ENCODE measurements around the gene RUBCNL. TPM values are rescaled to one million over a fixed set of nuclear protein-coding genes. Genes with fewer than 3 reads are reported as not detected.

The RUBCNL gene
- total and polyA plus RNA-seq, 9 donors = 0.57 to 4.5 (median 1.5) TPM

DNA sequence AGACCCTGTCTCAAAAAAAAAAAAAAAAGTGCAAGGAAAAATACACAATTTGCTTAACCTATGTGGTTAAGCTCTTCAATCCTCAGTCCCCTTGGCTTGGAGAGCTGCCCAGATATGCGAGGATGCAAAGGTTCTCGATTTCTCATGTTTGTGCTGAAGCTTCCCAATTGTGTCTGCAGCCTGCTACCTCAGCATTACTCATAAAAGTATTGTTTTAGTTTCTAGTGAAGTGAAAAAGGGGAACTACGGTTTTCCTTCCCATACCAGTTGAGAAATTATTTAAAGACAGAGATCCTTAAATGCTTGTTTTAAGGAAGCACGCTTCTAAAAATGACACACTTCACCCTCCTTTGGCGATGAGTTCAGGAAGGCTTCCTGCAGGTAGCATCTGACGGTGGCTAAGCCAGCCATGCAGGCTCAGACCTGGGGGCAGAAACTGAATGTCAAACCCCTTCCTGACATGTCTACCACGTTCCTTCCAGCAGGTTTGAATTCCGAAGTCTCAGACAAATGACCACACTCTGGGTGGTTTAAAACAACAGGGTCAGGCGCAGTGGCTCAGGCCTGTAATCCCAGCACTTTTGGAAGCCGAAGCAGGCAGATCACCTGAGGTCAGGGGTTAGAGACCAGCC is 47.9 kb downstream of the RUBCNL start:
- Histone ChIP-seq H3K9me3 (no peaks in the 10 kb centered on the region), H3K4me3 (no peak overlapping the region), H3K27ac (no peak overlapping the region), H3K36me3 (no peaks in the 10 kb centered on the region), H3K27me3 (no peaks in the 10 kb centered on the region), H3K4me1 (ENCODE audit: insufficient read depth) (no peaks in the 10 kb centered on the region)
- WGBS, 3 donors = 56 to 60% (median 57%) methylated on average over 10 of the region's 10 CpGs
- no peak for DNase-seq
- TF ChIP-seq POLR2A (IDR thresholded peaks at IDR 0.05) = no peak
- intact Hi-C loops (cut with DNase I) = no loop called here

DNA sequence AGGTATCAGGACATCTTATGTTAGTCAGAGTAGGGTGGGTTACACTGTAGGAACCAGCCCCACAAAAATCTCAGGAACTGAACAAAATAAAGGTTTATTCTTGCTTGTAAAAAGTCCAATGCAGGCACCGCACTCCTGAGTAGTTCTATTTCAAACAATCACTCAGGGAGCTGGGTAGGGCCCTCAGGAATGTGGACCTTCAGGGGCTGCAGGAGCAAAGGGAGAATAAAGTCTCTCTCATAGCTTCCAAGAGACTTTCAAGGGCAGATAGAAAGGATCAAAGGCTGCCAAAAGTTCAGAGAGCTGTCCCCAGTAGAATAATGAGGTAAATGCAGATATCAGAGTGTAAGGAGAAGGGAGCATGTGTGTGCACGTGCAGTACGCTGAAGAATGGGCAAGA is 49.4 kb downstream of the RUBCNL start:
- Histone ChIP-seq H3K36me3 (no peaks in the 10 kb centered on the region), H3K9me3 (no peaks in the 10 kb centered on the region), H3K4me1 (ENCODE audit: insufficient read depth) (no peaks in the 10 kb centered on the region), H3K27me3 (no peaks in the 10 kb centered on the region), H3K27ac (no peak overlapping the region), H3K4me3 (no peak overlapping the region)
- WGBS, 3 donors = 69 to 80% (median 74%) methylated on average over 3 of the region's 3 CpGs
- DNase-seq = no peak
- intact Hi-C loops (cut with DNase I) = no loop called here
- TF ChIP-seq POLR2A (IDR thresholded peaks at IDR 0.05) (no peak), EP300 (IDR thresholded peaks at IDR 0.05) (no peak)
- TF ChIP-seq, protein P1, sequence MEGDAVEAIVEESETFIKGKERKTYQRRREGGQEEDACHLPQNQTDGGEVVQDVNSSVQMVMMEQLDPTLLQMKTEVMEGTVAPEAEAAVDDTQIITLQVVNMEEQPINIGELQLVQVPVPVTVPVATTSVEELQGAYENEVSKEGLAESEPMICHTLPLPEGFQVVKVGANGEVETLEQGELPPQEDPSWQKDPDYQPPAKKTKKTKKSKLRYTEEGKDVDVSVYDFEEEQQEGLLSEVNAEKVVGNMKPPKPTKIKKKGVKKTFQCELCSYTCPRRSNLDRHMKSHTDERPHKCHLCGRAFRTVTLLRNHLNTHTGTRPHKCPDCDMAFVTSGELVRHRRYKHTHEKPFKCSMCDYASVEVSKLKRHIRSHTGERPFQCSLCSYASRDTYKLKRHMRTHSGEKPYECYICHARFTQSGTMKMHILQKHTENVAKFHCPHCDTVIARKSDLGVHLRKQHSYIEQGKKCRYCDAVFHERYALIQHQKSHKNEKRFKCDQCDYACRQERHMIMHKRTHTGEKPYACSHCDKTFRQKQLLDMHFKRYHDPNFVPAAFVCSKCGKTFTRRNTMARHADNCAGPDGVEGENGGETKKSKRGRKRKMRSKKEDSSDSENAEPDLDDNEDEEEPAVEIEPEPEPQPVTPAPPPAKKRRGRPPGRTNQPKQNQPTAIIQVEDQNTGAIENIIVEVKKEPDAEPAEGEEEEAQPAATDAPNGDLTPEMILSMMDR (IDR thresholded peaks at IDR 0.05) = no peak

DNA sequence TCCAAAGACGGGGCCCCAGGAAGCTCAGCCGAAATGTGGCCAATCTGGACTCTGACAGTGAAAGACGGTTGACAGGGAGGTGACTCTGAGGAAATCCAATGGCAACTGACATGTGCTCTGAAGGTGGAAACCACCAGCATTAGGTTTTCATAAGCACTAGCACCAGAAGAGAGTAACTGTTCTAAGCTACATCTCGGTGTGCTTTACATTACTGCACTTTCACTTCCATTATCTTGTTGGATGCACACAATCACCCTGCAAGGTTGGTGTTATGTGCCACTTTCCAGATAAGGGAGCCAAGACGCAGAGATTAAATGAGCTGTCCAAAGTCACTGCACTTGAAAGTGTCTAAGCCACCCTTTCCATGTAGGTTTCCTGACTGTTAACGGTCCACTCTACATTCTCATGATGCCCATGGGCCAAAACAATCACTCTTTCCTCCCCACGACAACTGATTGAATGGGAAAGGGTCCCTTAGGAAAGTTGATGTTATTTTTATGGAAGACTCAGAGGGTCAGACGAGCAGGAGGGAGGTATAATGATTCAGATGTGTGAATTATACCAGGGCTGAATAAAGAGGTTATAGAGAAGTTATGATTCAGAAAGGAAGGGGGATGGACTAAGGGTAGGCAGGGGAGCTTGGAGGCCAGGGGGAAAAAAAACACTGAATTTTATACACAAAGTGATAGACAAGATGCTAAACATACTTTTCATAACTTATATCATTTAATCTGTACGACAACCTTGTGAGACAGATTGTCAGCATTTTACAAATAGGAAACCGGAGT is 52.8 kb downstream of the RUBCNL start:
- no peaks in the 10 kb centered on the region for H3K9me3 ChIP-seq
- no peak overlapping the region for H3K4me3 ChIP-seq
- H3K36me3 ChIP-seq = no peaks in the 10 kb centered on the region
- no peak overlapping the region for H3K27ac ChIP-seq
- WGBS, 3 donors = 79 to 86% (median 80%) methylated on average over 10 of the region's 10 CpGs
- no peaks in the 10 kb centered on the region for H3K27me3 ChIP-seq
- H3K4me1 ChIP-seq (ENCODE audit: insufficient read depth) = no peaks in the 10 kb centered on the region
- intact Hi-C loops (cut with DNase I) = no loop called here
- TF ChIP-seq POLR2A (IDR thresholded peaks at IDR 0.05) = no peak
- TF ChIP-seq, protein P1 (IDR thresholded peaks at IDR 0.05) = no peak
- no peak for TF ChIP-seq EP300 (IDR thresholded peaks at IDR 0.05)
- DNase-seq = no peak

DNA sequence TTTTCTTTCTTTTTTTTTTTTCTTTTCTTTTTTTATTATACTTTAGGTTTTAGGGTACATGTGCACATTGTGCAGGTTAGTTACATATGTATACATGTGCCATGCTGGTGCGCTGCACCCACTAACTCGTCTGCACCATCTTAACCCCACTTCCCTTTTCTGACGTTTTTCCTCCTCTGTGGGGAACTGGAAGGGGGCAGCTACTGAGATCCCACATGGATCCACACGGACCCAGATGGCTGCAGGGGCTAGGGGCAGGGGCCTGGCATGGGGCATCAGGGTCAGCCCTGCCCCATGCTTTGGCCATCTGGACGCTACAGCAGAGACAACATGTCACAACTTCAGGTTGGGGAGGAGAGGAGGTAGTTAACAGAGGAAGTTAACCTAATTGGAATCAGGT is 54.3 kb downstream of the RUBCNL start:
- H3K4me3 ChIP-seq = no peak overlapping the region
- DNase-seq = no peak
- H3K36me3 ChIP-seq = no peaks in the 10 kb centered on the region
- no peaks in the 10 kb centered on the region for H3K4me1 ChIP-seq (ENCODE audit: insufficient read depth)
- WGBS, 3 donors = 52 to 60% (median 59%) methylated on average over 5 of the region's 5 CpGs
- no peak for TF ChIP-seq EP300 (IDR thresholded peaks at IDR 0.05)
- no peak for TF ChIP-seq POLR2A (IDR thresholded peaks at IDR 0.05)
- TF ChIP-seq, protein P1 (IDR thresholded peaks at IDR 0.05) = no peak
- H3K27me3 ChIP-seq = no peaks in the 10 kb centered on the region
- no peaks in the 10 kb centered on the region for H3K9me3 ChIP-seq
- intact Hi-C loops (cut with DNase I) = no loop called here
- H3K27ac ChIP-seq = no peak overlapping the region

DNA sequence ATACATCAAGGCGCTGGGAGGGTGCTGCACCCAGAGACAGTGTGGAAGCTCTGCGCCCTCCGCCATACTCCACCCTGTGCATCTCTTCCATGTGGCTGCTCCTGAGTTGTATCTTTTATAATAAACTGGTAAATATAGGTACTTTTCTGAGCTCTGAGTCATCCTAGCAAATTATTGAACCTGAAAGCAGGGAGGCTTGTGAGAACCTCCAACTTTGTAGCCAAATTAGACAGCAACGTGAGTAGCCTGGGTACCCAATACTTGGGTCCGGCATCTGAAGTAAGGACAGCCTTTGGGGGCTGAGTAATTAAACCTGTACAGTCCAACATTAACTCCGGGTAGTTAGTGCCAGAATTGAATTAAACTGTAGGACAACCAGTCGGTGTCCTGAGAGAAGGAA is 57.4 kb downstream of the RUBCNL start:
- H3K9me3 ChIP-seq = no peaks in the 10 kb centered on the region
- no peak for TF ChIP-seq EP300 (IDR thresholded peaks at IDR 0.05)
- no peak for TF ChIP-seq POLR2A (IDR thresholded peaks at IDR 0.05)
- TF ChIP-seq, protein P1 (IDR thresholded peaks at IDR 0.05) = no peak

More for the DNA sequence above, 57.4 kb downstream of the RUBCNL start:
- Histone ChIP-seq H3K27ac (no peak overlapping the region), H3K27me3 (no peaks in the 10 kb centered on the region), H3K4me1 (ENCODE audit: insufficient read depth) (no peaks in the 10 kb centered on the region), H3K4me3 (no peak overlapping the region), H3K36me3 (no peaks in the 10 kb centered on the region)
- WGBS, 3 donors = 87 to 93% (median 91%) methylated on average over 7 of the region's 7 CpGs
- intact Hi-C loops (cut with DNase I) = no loop called here
- DNase-seq = no peak

Data from ovary (tissue), 9 donors.